CD14-positive monocyte (primary cell): ENCODE data around the gene KRT6C. TPM values are rescaled to one million over a fixed set of nuclear protein-coding genes. Genes with fewer than 3 reads are reported as not detected.

Source experiments
- DNase-seq, 3 donors: peaks; one replicate each; pipeline ENCODE4 v3.0.0-alpha.2; 2011 to 2022
- H2AFZ ChIP-seq: 2 replicates; pipeline ENCODE4 v1.6.0; 2012; ENCODE audit warnings: mild to moderate bottlenecking, low read depth, low read length, inconsistent platforms; ENCODE audit not compliant: insufficient read depth, poor library complexity, severe bottlenecking
- H3K27ac ChIP-seq, 2 donors: 1 replicate in 1 of 2; 2 replicates in 1 of 2; pipeline ENCODE4 v1.5.1; 2012 to 2013; ENCODE audit warnings: low read length in 2 of 2, control low read depth in 1 of 2, inconsistent platforms in 1 of 2, low read depth in 1 of 2, mild to moderate bottlenecking in 1 of 2
- H3K27me3 ChIP-seq, 2 donors: one replicate each; pipeline versions ENCODE4 v1.6.0 to v1.6.1; 2011 to 2013; ENCODE audit warnings: low read length in 2 of 2; ENCODE audit not compliant: control insufficient read depth in 2 of 2, insufficient read depth in 2 of 2
- H3K36me3 ChIP-seq, 2 donors: replicated peaks in 1 of 2; 1 replicate in 1 of 2; 2 replicates in 1 of 2; pipeline versions ENCODE4 v1.5.1 to v1.6.1; 2012 to 2013; ENCODE audit warnings: low read length in 2 of 2, control low read depth in 1 of 2, inconsistent platforms in 1 of 2, mild to moderate bottlenecking in 1 of 2; ENCODE audit not compliant: insufficient read depth in 2 of 2, control insufficient read depth in 1 of 2
- H3K4me1 ChIP-seq, 2 donors: 1 replicate in 1 of 2; 2 replicates in 1 of 2; pipeline versions ENCODE4 v1.5.1 to v1.6.1; 2012 to 2013; ENCODE audit warnings: low read length in 2 of 2, control low read depth in 1 of 2, inconsistent platforms in 1 of 2, mild to moderate bottlenecking in 1 of 2, moderate library complexity in 1 of 2; ENCODE audit not compliant: insufficient read depth in 2 of 2, control insufficient read depth in 1 of 2
- H3K4me2 ChIP-seq: replicated peaks from 2 replicates; pipeline ENCODE3; 2012; ENCODE audit warnings: low read length, moderate library complexity, mild to moderate bottlenecking; ENCODE audit not compliant: poor library complexity, severe bottlenecking; ENCODE audit errors: extremely low read depth
- H3K4me3 ChIP-seq, 3 experiments: fragments of 200-600 bp in 1 of 3; sonication (generic) in 1 of 3; replicated peaks in 1 of 3; 1 replicate in 2 of 3; 2 replicates in 1 of 3; pipeline ENCODE4 v1.5.1; 2011 to 2013; ENCODE audit warnings: low read length in 3 of 3, mild to moderate bottlenecking in 3 of 3, control low read depth in 2 of 3, low read depth in 2 of 3, inconsistent platforms in 1 of 3, moderate library complexity in 1 of 3
- H3K79me2 ChIP-seq: 2 replicates; pipeline ENCODE4 v1.6.0; 2012; ENCODE audit warnings: mild to moderate bottlenecking, control low read depth, inconsistent platforms, low read length, moderate library complexity; ENCODE audit not compliant: insufficient read depth
- H3K9ac ChIP-seq: 2 replicates; pipeline ENCODE4 v1.6.0; 2017; ENCODE audit warnings: low read length, mild to moderate bottlenecking; ENCODE audit not compliant: insufficient read depth, poor library complexity, severe bottlenecking
- H3K9me3 ChIP-seq, 2 donors: replicated peaks in 1 of 2; 1 replicate in 1 of 2; 2 replicates in 1 of 2; pipeline versions ENCODE4 v1.5.1 to v1.6.1; 2012 to 2013; ENCODE audit warnings: low read length in 2 of 2, control low read depth in 1 of 2; ENCODE audit not compliant: control insufficient read depth in 1 of 2, insufficient read depth in 1 of 2
- H4K20me1 ChIP-seq: 2 replicates; pipeline ENCODE4 v1.6.0; 2012; ENCODE audit warnings: mild to moderate bottlenecking, low read length, control low read depth, moderate library complexity; ENCODE audit not compliant: insufficient read depth
- H3K27ac Mint-ChIP-seq, 7 donors: one replicate each; pipeline ENCODE4 v1.8.0; 2020; ENCODE audit warnings: mild to moderate bottlenecking in 7 of 7, mixed read lengths in 7 of 7, moderate library complexity in 6 of 7, inconsistent platforms in 2 of 7
- H3K27me3 Mint-ChIP-seq, 3 donors: one replicate each; pipeline ENCODE4 v1.8.0; 2021 to 2022; ENCODE audit warnings: low read depth in 3 of 3, mild to moderate bottlenecking in 3 of 3, mixed read lengths in 3 of 3, moderate library complexity in 3 of 3, inconsistent platforms in 1 of 3
- H3K36me3 Mint-ChIP-seq, 2 donors: one replicate each; pipeline ENCODE4 v1.8.0; 2020; ENCODE audit warnings: mixed read lengths in 2 of 2, inconsistent platforms in 1 of 2, mild to moderate bottlenecking in 1 of 2
- H3K4me1 Mint-ChIP-seq: one replicate; pipeline ENCODE4 v1.8.0; 2020; ENCODE audit warnings: mild to moderate bottlenecking, mixed read lengths
- H3K4me3 Mint-ChIP-seq, 2 donors: one replicate each; pipeline ENCODE4 v1.8.0; 2020; ENCODE audit warnings: mild to moderate bottlenecking in 2 of 2, mixed read lengths in 2 of 2, moderate library complexity in 1 of 2
- H3K9me3 Mint-ChIP-seq, 7 donors: one replicate each; pipeline ENCODE4 v1.8.0; 2020 to 2022; ENCODE audit warnings: mixed read lengths in 7 of 7, mild to moderate bottlenecking in 6 of 7, moderate library complexity in 6 of 7, inconsistent platforms in 2 of 7
- WGBS: methylation state at CpG from one replicate; pipeline ENCODE4 v1.1.5; 2013; ENCODE audit warnings: missing lambda C conversion rate; ENCODE audit not compliant: insufficient coverage; 5-methylcytosine and 5-hydroxymethylcytosine counted together
- intact Hi-C, 2 donors: fragments of 100-400 bp; cut with micrococcal nuclease; formaldehyde crosslinking; loops; one replicate each; pipeline versions ENCODE4 v1.15.0 to v1.15.1; 2023
- polyA plus RNA-seq, 3 donors: library from polyadenylated mRNA; depleted of rRNA in 1 of 3; unstranded in 2 of 3; stranded (reverse) in 1 of 3; fragments of 300-500 nt in 2 of 3; fragments of >200 nt in 1 of 3; fragmentation: Illumina TruSeq in 2 of 3; gene quantifications; 1 replicate in 2 of 3; 2 replicates in 1 of 3; pipeline ENCODE4 v1.2.3, GENCODE V29; 2012 to 2021
- TF ChIP-seq, protein P1 (sequence below): fragments of 200-600 bp; IDR thresholded peaks from one replicate; pipeline ENCODE4 v1.8.0; 2022; ENCODE audit warnings: antibody characterized with exemption, mild to moderate bottlenecking

Gene KRT6C
- polyA plus RNA-seq, 3 donors: not detected

DNA sequence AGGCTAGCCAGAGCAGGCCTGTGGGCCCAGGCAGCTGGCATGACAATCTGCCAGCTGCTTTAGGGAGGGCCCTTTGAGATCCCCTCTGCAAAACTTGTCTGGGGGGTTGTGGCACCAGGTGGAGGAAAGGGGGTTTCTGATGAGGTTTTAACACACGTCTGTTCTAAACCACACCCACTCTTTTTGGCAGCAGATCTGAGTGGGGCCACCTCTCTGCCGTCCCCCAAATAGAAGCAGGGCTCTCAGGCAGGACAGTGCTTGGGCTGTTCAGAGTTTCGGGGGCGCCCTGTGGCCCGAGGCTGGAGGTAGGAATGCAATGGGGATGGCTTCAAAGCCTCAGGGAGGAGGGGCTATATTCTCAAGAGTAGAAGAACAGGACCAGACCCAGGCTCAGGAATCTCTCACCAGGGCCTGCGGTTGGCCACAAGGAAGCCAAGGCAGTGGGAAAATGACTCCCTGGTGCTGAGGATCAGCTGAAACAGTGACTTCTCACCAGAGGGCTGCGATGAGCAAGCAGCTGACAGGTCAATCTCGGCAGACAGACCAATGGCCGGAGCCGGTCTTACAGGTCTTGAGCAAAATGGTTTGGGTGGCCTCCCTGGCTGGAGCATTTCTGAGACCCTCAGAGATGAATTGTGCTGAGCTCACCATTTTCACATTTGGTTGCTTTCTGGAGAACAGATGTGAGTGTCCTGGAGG, 48.1 kb upstream of the KRT6C start:
- Histone ChIP-seq H3K4me2 (no peak overlapping the region), H3K36me3 (no peaks in the 10 kb centered on the region), H3K79me2 (no peaks in the 10 kb centered on the region), H4K20me1 (no peaks in the 10 kb centered on the region), H3K27me3 (no peaks in the 10 kb centered on the region), H3K4me1 (no peaks in the 10 kb centered on the region), H2AFZ (no peak overlapping the region), H3K9me3 (no peaks in the 10 kb centered on the region), H3K27ac (no peak overlapping the region), H3K4me3 (no peak overlapping the region), H3K9ac (no peak overlapping the region)
- intact Hi-C loops: no loop called here
- H3K9me3 Mint-ChIP-seq: no peaks in the 10 kb centered on the region
- H3K36me3 Mint-ChIP-seq: no peaks in the 10 kb centered on the region
- no peak overlapping the region for H3K27ac Mint-ChIP-seq
- H3K4me1 Mint-ChIP-seq: no peaks in the 10 kb centered on the region
- TF ChIP-seq, protein P1, sequence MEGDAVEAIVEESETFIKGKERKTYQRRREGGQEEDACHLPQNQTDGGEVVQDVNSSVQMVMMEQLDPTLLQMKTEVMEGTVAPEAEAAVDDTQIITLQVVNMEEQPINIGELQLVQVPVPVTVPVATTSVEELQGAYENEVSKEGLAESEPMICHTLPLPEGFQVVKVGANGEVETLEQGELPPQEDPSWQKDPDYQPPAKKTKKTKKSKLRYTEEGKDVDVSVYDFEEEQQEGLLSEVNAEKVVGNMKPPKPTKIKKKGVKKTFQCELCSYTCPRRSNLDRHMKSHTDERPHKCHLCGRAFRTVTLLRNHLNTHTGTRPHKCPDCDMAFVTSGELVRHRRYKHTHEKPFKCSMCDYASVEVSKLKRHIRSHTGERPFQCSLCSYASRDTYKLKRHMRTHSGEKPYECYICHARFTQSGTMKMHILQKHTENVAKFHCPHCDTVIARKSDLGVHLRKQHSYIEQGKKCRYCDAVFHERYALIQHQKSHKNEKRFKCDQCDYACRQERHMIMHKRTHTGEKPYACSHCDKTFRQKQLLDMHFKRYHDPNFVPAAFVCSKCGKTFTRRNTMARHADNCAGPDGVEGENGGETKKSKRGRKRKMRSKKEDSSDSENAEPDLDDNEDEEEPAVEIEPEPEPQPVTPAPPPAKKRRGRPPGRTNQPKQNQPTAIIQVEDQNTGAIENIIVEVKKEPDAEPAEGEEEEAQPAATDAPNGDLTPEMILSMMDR: no peak
- no peak for DNase-seq
- H3K4me3 Mint-ChIP-seq: no peak overlapping the region
- H3K27me3 Mint-ChIP-seq: peaks cover 3 to 9% (median 6%) of the 10 kb centered on the region in 3 donors
- WGBS: 87% methylated on average over 9 of the region's 10 CpGs

DNA sequence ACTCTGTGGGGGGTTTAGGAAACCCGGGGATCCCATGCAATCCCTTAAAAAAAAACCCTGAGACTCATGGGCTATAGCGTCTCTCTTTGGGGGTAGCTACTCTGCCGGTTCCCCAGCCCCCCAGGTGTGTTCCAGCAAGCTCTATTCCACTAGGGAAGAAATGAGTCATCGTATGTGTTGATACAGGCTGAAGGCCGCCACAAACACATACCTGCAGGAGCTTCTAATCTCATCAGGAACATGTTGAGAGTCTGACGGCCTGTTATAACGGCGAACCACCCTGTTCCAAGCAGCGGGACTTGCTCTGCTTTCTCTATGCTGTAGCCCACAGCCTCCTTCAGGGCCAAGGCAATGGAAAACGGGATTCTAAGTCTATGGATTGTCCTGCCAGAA, 47.6 kb upstream of the KRT6C start:
- Mint-ChIP-seq H3K4me3 (no peak overlapping the region), H3K9me3 (no peaks in the 10 kb centered on the region), H3K4me1 (no peaks in the 10 kb centered on the region), H3K27me3 (peaks cover 3 to 10% (median 6%) of the 10 kb centered on the region in 3 donors), H3K27ac (no peak overlapping the region), H3K36me3 (no peaks in the 10 kb centered on the region)
- intact Hi-C loops: no loop called here
- no peak overlapping the region for H3K4me2 ChIP-seq
- no peak overlapping the region for H2AFZ ChIP-seq
- no peaks in the 10 kb centered on the region for H3K36me3 ChIP-seq
- 96% methylated on average over 7 of the region's 10 CpGs for WGBS
- H3K4me3 ChIP-seq: no peak overlapping the region
- no peak overlapping the region for H3K9ac ChIP-seq
- no peak for DNase-seq
- no peaks in the 10 kb centered on the region for H4K20me1 ChIP-seq
- H3K27ac ChIP-seq: no peak overlapping the region
- TF ChIP-seq, protein P1: no peak
- H3K9me3 ChIP-seq: no peaks in the 10 kb centered on the region
- no peaks in the 10 kb centered on the region for H3K27me3 ChIP-seq
- no peaks in the 10 kb centered on the region for H3K79me2 ChIP-seq
- no peaks in the 10 kb centered on the region for H3K4me1 ChIP-seq
